Measurements from ENCODE around the gene HORMAD2.

- TF ChIP-seq CTCF (IDR thresholded peaks at IDR 0.05) (no peak), EZH2 (IDR thresholded peaks at IDR 0.05) (no peak)
These were observed 24.2 kb upstream of the HORMAD2 start for GRCh38 chr22:30056015-30056414.
